ENCODE measurements around the gene FBXO27. TPM values are rescaled to one million over a fixed set of nuclear protein-coding genes. Genes with fewer than 3 reads are reported as not detected.
"Not testable (repeated sequence)": the region's sequence is repeated elsewhere in the genome, so short reads cannot be mapped to it uniquely, and the experiment has no call there.

FBXO27 gene
- total RNA-seq, 1 donor from 2014 or later: 13.4 TPM

DNA sequence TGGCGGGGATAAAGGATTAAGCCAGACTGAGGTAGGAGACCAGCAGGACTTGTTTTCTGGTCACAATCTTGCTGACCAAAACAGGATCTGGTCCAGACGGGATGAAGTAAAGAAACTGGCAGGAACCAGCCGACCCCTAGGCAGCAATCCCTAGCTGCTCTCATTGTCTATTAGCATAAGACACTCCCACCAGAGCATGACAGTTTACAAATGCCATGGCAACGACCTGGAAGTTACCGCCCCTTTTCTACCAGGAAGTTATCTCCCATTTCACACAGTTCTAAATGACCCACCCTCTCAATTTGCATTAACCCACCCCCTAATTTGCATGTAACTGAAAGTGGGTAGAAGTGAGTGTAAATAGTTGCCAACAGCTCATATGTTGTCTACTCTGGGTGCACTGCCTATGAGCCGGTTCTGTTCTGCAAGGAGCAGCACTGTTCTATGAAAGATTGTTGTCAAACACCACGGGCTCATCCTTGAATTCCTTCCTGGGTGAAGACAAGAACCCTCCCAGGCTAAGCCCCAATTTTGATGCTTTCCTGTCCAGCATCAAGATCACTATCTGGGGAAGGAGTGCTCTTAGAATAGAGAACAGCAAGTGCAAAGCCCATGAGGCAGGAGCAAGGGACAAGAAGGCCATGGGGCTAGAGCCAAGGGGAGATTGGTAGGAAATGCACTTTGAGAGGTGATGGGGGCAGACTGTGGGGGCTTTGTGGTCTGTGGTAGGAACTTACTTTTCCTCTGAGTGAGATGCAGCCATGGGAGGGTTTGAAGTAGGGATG lies 13.9 kb upstream of the FBXO27 start:
- ATAC-seq (no peak), DNase-seq (ENCODE audit: low spot score) (no peak)
- intact Hi-C loops (cut with DNase I): no loop called here

DNA sequence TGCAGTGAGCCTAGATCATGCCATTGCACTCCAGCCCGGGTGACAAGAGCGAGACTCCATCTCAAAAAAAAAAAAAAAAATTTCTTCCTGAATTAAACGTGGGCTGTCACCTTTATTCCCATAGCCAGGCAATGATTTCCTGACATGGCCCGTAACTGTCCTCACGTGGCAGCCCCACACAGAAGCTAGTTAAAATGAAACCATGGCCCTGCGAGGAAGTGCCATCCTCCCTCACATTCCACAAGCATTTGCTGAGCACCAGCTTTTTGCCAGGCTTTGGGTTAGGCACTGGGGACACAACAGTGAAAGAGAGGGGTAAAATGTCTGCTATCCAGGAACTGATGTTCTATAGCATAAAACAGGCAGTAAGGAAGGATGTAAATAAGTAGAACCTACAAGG lies 13.2 kb upstream of the FBXO27 start:
- DNase-seq (ENCODE audit: low spot score) (no peak), ATAC-seq (no peak)
- intact Hi-C loops (cut with DNase I): no loop called here

DNA sequence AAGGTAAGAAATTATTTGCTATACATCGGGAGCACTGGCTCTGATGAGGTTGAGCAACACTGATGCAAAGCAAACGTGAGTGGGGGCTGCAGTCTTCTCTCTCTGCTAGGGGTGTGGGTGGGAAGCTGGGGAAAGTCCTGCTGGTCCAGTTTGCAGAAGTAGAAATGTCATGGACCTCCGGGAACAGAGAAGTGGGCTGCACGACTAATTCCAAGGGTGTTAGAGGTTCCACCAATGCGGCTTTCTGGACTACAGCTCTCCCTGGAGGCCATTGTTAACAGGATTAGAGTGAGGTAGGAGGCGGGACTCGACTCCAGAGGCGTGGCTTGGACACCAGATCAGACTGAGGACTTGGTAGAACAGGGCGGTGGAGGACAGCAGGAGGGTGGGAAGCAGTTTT lies 5.7 kb upstream of the FBXO27 start:
- no peak for ATAC-seq

DNA sequence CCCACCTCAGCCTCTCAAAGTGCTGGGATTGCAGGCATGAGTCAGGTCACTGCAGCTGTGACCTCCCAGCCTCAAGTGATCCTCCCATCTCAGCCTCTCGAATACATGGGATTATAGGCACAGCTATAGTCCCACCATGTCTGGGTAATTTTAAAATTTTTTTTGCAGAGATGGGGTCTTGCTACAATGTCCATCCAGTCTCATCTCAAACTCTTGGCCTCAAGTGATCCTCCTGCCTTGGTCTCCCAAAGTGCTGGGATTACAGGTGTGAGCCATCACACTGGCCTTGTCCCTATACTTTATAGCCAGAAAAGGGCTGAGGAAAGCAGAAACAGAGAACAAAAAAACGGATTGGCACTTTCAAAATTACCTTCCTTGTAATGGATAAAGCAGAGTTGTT lies 4.8 kb upstream of the FBXO27 start:
- ATAC-seq: no peak
- intact Hi-C loops (cut with DNase I): no loop called here
- DNase-seq (ENCODE audit: low spot score): no peak

More for the DNA sequence above, 5.7 kb upstream of the FBXO27 start:
- DNase-seq (ENCODE audit: low spot score): no peak
- intact Hi-C loops (cut with DNase I): no loop called here

DNA sequence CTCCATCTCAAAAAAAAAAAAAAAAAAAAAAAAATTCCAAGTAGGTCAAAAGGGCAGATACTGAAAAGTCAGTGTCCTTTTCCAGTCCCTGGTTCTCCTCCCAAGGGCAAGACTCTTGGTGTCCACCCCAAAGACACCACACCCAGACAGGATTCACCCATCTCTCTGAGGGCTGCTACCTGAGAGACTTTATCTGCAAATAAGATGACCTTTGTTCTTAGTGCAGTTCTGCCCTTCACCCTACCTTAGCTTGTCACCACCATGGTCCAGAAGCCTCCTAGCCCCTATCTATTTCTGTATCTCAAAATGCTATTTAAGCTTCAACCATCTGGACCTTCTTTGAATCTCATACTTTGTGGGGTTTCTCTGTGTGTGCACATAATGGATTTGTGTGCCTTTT lies 4.2 kb upstream of the FBXO27 start:
- intact Hi-C loops (cut with DNase I): no loop called here
- no peak for DNase-seq (ENCODE audit: low spot score)
- ATAC-seq: no peak

DNA sequence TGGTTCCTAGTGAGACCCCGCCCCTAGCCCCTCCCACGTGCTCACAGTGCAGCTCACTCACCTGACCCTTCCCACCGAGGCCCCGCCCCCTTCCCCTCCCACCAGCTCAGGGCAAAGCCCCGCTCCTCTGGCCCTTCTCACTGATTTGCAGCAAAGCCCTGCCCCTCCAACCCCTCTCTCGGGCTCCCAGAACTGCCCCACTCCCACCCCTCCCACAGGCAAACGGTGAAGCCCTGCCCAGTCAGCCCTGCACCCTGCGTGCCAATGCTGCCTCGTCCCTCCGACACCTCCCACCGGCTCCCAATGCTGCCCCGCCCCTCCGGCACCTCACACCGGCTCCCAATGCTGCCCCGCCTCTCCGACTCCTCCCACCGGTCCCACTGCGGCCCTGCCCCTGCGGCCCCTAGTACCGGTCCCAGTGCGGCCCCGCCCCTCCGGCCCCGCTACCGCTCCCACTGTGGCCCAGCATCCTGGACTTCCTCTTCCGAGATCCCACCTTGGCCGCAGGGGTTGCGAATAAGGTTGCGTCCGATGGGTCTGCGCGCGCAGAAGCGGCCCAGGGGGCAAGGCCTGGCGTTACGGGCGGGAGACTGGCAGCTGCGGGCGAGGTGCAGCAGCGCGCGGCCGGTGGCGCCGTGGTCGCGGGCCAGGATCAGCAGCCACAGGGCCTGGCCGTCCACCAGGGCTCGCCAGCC lies 834 bp downstream of the FBXO27 start:
- peak; percentile 84 for ATAC-seq
- DNase-seq (ENCODE audit: low spot score): peak; percentile 86
- intact Hi-C loops (cut with DNase I): no loop called here

DNA sequence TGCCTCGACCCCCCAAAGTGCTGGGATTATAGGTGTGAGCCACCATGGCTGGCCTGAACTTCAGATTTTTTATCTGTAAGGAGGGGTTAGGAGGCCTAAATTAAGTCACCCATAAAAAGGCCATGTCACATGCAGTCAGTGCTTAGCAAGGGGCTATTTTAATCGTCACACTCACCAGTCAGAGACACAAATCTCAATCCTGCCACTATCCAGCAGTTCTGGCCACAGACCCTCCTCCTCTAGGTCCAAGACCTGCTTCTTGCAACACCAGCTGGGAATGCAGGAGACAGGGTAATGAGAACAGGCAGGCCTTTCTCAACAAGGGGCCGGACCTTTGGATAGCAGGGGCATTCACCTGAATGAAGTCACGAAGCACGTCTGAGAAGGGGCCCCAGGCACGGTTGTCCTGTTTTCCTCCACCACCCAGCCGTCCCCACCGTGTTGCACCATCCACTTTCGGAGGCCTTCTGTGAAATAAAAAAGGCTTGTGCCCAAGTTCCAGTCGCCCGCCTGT lies 1.4 kb downstream of the FBXO27 start:
- intact Hi-C loops (cut with DNase I): no loop called here

DNA sequence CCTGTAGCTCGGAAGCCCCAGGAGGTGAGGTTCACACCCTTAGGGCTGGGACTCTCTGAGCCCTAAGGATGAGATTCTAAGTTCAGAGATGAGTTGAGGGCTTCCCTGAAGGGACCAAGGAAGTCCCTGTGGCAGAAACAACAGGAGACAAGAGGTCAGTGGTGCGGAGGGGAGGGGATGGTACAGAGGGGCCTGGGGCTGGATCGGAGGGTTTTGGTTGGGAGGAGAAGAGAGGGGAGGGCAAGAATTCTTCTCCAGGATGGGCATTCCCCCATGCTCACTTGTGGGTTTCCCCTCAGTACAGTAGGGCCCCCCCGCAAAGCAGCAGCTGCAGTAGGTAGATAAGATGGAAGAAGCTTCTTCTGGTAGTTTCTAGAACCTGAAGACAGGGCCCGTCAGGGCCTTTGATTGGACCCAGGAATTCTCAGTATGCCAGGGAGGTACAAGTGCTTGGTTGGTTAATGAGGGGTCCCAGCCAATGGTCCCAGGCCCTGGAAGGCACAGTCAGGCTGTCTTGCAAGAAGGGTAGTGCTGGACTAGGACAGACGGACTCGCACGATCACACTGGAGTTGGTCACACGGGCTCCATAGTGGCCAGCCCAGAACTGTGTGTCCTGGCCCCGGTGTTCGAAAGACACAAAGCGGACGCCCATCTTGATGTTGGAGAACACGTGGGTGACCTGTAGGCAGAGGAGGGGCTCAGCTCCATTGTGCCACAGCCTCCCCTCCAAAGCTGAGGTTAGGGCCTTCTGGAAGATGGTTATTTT lies 7.3 kb downstream of the FBXO27 start:
- no peak for ATAC-seq
- intact Hi-C loops (cut with DNase I): no loop called here

More for the DNA sequence above, 1.4 kb downstream of the FBXO27 start:
- ATAC-seq (peak; percentile 5), DNase-seq (ENCODE audit: low spot score) (no peak)

DNA sequence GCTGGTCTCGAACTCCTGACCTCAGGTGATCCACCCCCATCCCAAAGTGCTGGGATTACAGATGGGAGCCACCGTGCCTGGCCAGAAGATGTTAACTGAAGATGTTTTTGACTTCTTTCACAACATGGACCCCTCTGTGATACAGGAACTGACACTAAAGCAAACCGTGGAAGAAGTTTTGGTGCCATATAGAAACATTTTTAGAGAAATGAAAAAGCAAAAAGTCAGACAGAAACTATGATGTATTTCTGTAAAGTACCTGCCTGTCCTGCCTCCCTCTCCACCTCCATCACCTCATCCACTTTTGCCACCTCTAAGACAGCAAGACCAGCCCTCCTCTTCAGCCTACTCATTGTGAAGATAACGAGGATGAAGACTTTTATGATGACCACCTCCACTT lies 11.3 kb downstream of the FBXO27 start:
- DNase-seq (ENCODE audit: low spot score): no peak
- intact Hi-C loops (cut with DNase I): no loop called here
- ATAC-seq: no peak

More for the DNA sequence above, 7.3 kb downstream of the FBXO27 start:
- no peak for DNase-seq (ENCODE audit: low spot score)

DNA sequence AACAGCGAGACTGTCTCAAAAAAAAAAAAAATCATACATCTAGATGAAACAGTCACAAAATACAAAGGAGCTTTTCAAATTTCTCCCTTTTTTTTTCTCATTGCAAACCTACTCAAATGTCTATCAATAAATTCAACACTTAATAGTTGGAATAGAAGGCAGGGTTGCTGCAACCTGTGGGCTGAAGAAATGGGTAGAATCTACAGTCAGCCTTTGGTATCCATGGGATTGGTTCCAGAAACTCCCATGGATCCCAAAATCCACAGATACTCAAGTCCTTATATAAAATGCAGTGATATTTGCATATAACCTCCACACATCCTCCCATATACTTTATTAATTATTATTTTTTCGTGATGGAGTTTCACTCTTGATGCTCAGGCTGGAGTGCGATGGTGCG lies 14.7 kb downstream of the FBXO27 start:
- ATAC-seq (no peak), DNase-seq (ENCODE audit: low spot score) (no peak)
- intact Hi-C loops (cut with DNase I): no loop called here

DNA sequence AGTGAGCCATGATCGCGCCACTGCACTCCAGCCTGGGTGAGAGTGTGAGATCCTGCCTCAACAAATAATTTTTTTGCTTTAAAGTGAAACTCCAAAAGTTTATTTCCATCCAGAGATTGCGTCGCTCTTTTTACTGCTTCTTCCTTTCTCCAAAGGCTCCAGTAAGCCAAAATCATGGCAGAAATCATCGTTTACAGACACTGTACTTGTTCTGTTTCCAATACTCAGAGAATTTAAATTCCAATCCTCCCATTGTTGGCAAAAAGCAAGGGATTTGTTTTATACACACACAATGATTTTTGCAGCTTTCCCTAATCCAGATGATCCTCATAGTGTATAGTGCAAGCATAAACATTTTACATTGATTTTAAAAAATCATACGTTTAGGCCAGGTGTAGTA lies 15.3 kb downstream of the FBXO27 start:
- intact Hi-C loops (cut with DNase I): no loop called here
- DNase-seq (ENCODE audit: low spot score) (no peak), ATAC-seq (no peak)

DNA sequence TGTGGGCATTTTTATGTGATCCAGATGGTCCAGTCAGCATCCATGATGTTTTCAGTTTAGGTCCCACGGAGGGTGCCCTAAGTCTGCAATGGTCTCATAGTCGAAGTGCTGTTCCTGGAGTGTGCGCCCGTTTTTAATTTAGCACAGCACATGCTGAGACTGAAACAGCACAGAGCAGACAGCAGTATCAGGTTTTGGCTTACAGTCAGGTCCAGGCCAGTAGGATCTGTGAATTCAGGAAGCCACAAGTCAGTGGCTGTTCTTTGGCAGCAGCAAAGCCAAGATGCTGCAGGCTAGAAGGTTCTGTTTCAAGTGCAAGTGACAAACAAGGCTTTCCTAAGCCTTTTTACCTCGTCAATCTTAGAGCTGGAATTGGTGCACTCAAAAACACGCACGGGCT lies 18.3 kb downstream of the FBXO27 start:
- DNase-seq (ENCODE audit: low spot score): no peak
- intact Hi-C loops (cut with DNase I): no loop called here
- no peak for ATAC-seq

DNA sequence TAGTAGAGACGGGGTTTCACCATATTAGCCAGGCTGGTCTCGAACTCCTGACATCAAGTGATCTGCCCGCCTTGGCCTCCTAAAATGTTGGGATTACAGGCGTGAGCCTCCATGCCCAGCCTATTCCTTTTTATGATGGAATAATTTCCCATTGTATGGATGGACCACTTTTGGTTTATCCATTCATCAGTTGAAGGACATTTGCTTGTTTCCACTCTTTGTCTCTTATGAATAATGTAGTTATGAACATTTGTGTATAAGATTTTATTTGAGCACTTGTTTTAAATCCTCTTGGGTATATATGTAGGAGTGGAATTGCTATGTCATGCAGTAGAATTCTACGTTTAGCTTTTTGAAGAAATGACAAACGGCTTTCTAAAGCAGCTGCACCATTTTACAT lies 23.3 kb downstream of the FBXO27 start:
- ATAC-seq (no peak), DNase-seq (ENCODE audit: low spot score) (no peak)
- intact Hi-C loops (cut with DNase I): no loop called here

DNA sequence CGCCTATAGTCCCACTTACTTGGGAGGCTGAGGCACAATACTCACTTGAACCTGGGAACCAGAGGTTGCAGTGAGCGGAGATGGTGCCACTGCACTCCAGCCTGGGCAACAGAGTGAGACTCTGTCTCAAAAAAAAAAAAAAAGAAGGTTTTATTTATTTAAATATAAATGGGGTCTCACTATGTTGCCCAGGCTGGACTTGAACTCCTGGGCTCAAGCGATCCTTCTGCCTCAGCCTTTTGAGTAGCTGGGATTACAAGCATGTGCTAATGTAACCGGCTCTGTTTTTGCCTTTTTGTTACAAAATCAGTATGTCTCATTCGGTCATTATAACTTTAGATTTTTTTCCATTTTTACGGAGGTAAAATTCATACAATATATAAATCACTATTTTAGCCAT lies 24.2 kb downstream of the FBXO27 start:
- intact Hi-C loops (cut with DNase I): no loop called here
- ATAC-seq: no peak

DNA sequence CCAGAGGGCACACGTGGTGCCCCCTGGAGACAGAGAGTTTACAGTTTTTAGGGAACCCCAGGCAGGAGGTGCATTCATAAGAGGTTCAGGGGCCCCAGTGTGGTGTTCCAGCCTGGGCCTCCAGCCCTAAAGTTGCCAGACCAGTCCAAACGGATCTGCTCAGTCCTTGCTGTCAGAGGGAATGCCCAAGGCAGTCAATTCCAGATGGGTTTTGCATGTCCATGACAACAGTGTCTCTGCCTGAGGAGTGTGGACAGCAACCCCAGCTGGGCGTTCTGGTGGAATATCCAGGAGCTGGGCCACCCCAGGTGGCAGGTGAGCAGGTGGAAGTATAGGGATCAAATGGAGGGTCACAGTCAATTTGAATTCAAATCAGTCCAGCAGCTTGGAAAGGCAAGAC lies 25.3 kb downstream of the FBXO27 start:
- intact Hi-C loops (cut with DNase I): no loop called here
- DNase-seq (ENCODE audit: low spot score): no peak
- no peak for ATAC-seq

More for the DNA sequence above, 24.2 kb downstream of the FBXO27 start:
- no peak for DNase-seq (ENCODE audit: low spot score)

DNA sequence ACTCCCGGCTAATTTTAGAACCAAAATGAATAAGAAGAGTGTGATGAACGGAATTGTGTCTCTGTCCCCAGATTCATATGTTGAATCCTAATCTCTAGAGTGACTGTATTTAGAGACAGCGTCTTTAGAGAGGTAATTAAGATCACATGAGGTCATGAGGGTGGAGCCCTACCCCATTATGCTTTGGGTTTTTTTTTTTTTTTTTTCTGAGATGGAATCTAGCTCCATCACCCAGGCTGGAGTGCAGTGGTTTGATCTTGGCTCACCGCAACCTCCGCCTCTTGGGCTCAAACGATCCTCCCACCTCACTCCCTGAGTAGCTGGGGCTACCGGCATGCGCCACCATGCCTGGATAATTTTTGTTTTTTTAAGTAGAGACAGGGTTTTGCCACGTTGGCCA lies 27.9 kb downstream of the FBXO27 start:
- intact Hi-C loops (cut with DNase I): no loop called here
- no peak for DNase-seq (ENCODE audit: low spot score)
- ATAC-seq: no peak

DNA sequence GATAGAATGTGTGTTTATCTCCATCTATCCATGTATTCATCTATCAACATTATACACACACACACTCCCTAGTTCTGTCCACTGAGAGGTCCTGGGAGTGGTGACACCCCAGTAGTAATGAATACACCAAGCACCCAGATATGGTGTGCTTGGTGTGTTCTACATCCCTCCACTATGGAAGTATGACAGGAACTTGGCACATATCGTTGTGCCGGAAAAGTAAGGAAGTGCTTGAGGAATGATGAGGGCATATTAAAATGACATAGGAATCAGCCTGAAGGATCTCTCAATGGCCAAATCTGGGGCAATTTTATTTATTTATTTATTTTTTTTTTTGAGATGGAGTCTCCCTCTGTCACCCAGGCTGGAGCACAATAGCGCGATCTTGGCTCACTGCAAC lies 28.6 kb downstream of the FBXO27 start:
- ATAC-seq: no peak
- no peak for DNase-seq (ENCODE audit: low spot score)
- intact Hi-C loops (cut with DNase I): no loop called here

DNA sequence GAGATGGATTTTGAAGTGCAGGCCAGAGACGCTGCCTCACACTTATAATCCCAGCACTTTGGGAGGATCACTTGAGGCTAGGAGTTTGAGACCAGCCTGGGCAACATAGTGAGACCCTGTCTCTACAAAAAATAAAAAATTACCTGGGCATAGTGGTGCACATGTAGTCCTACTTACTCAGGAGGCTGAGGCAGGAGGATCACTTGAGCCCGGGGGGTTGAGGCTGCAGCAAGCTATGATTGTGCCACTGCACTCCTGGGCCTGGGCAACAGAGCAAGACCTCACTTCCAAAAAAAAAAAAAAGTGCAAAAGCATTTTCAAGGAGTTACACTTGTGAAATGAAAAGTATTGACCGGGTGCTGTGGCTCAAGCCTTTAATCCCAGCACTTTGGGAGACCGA lies 29.2 kb downstream of the FBXO27 start:
- DNase-seq (ENCODE audit: low spot score) (no peak), ATAC-seq (no peak)
- intact Hi-C loops (cut with DNase I): no loop called here

DNA sequence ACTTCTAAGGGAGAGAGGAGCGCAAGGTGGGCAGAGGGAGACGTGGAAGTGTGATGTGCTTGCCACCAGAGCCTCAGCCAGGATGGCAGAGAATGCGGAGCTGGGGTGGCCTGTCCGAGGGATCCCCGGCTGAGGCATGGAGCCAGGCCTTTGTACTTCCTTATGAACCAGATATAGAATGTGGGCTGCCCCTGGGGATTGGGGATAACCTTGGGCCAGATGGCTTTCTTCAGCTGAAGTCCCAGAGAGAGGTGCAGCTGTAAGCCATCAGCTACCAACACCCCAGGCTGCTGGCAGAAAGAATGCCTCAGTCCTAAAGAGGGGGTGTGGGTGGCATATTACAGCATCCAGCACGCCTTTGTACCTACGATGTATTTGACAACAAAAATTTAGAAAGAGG lies 31.3 kb downstream of the FBXO27 start:
- ATAC-seq: no peak
- DNase-seq (ENCODE audit: low spot score): no peak
- intact Hi-C loops (cut with DNase I): no loop called here

DNA sequence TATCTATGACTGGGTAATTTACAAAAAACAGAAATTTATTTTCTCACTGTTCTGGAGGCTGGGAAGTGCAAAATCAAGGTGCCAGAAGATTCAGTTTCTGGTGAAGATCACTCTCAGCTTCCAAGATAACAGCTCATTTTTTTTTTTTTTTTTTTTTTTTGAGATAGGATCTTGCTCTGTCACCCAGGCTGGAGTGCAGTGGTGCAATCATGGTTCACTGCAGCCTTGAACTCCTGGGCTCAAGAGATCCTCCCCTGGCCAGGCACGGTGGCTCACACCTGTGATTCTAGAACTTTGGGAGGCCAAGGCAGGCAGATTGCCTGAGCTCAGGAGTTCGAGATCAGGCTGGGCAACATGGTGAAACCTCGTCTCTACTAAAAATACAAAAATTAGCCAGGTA lies 34.8 kb downstream of the FBXO27 start:
- ATAC-seq; intact Hi-C loops (cut with DNase I): not testable (repeated sequence)

More for the DNA sequence above, 34.8 kb downstream of the FBXO27 start:
- DNase-seq (ENCODE audit: low spot score): not testable (repeated sequence)

Data from sciatic nerve (tissue), 2 donors.